Stimulated activated CD8-positive, alpha-beta memory T cell treated with anti-CD3 and anti-CD28 coated beads, Interleukin-15, amount 100 ng/mL, for 4 hours (primary cell): ENCODE measurements around the gene DLK1.

Experiments used
- DNase-seq, 2 donors: peaks; one replicate each; pipeline ENCODE4 v3.0.0-alpha.2; 2020; ENCODE audit warnings: low read depth in 2 of 2

DLK1 gene

GRCh38 chr14:100734031-100734990, 7.6 kb downstream of the DLK1 start:
- DNase-seq, result no peak

GRCh38 chr14:100735271-100735670, 8.6 kb downstream of the DLK1 start:
- DNase-seq, result no peak

- no peak for DNase-seq
These were observed 9.8 kb downstream of the DLK1 start for GRCh38 chr14:100736269-100737180.

GRCh38 chr14:100737526-100737925, 10.8 kb downstream of the DLK1 start:
- DNase-seq, result no peak

GRCh38 chr14:100738269-100738691, 11.6 kb downstream of the DLK1 start:
- DNase-seq, result no peak

- no peak for DNase-seq
These were observed 12.0 kb downstream of the DLK1 start for GRCh38 chr14:100738704-100739131.

GRCh38 chr14:100739306-100739705, 12.6 kb downstream of the DLK1 start:
- no peak for DNase-seq

- DNase-seq, result no peak
These were observed 13.6 kb downstream of the DLK1 start for GRCh38 chr14:100740196-100740825.

GRCh38 chr14:100740929-100741328, 14.2 kb downstream of the DLK1 start:
- no peak for DNase-seq

- DNase-seq, result no peak
These were observed 15.3 kb downstream of the DLK1 start for GRCh38 chr14:100741966-100742365.

GRCh38 chr14:100746326-100746725, 19.6 kb downstream of the DLK1 start:
- no peak for DNase-seq

- DNase-seq, result no peak
These were observed 20.4 kb downstream of the DLK1 start for GRCh38 chr14:100747021-100747586.

GRCh38 chr14:100747736-100748135, 21.0 kb downstream of the DLK1 start:
- DNase-seq, result no peak

GRCh38 chr14:100748403-100748802, 21.7 kb downstream of the DLK1 start:
- no peak for DNase-seq

- no peak for DNase-seq
These were observed 22.3 kb downstream of the DLK1 start for GRCh38 chr14:100748944-100749343.

- no peak for DNase-seq
These were observed 23.4 kb downstream of the DLK1 start for GRCh38 chr14:100749967-100750597.

- DNase-seq, result no peak
These were observed 24.3 kb downstream of the DLK1 start for GRCh38 chr14:100750762-100751699.

GRCh38 chr14:100754020-100754419, 27.3 kb downstream of the DLK1 start:
- DNase-seq, result no peak

GRCh38 chr14:100755649-100756048, 29.0 kb downstream of the DLK1 start:
- no peak for DNase-seq

GRCh38 chr14:100761481-100761880, 34.8 kb downstream of the DLK1 start:
- no peak for DNase-seq
